PFSK-1 (cell line): ENCODE measurements around the gene MRFAP1L1.

Experiments used
- FOXP2 ChIP-seq: optimal IDR thresholded peaks from 2 replicates; pipeline ENCODE3; 2011; ENCODE audit warnings: borderline replicate concordance, control low read depth, inconsistent platforms; ENCODE audit not compliant: insufficient read depth; ENCODE audit errors: extremely low read length, extremely low read depth
- POLR2AphosphoS5 ChIP-seq: IDR thresholded peaks from 2 replicates; pipeline ENCODE4 v1.6.1; 2012; ENCODE audit warnings: low read depth, mild to moderate bottlenecking, control low read depth, low read length, moderate library complexity
- REST ChIP-seq, 2 experiments: IDR thresholded peaks; 2 replicates each; pipeline versions ENCODE4 v1.6.1 to v1.8.0; 2011 to 2012; ENCODE audit warnings: low read depth in 2 of 2, low read length in 2 of 2, control low read depth in 1 of 2, inconsistent platforms in 1 of 2, mild to moderate bottlenecking in 1 of 2, moderate library complexity in 1 of 2; ENCODE audit not compliant: insufficient read depth in 1 of 2
- SIN3A ChIP-seq: IDR thresholded peaks from 2 replicates; pipeline ENCODE4 v1.6.1; 2012; ENCODE audit warnings: mild to moderate bottlenecking, low read length, moderate library complexity, borderline replicate concordance; ENCODE audit not compliant: insufficient read depth
- TAF1 ChIP-seq: IDR thresholded peaks from 2 replicates; pipeline ENCODE4 v1.6.1; 2012; ENCODE audit warnings: low read length, control low read depth, borderline replicate concordance; ENCODE audit not compliant: insufficient read depth

MRFAP1L1 gene

GRCh38 chr4:6748286-6748685 is 38.6 kb upstream of the MRFAP1L1 start:
- TF ChIP-seq TAF1 (no peak), POLR2AphosphoS5 (no peak), FOXP2 (no peak), SIN3A (no peak), REST (IDR thresholded peaks at IDR 0.05; ENCODE audit: insufficient read depth in 1 of 2, low read depth in 2 of 2, low read length in 2 of 2) (no peak)

GRCh38 chr4:6747294-6748051 is 37.8 kb upstream of the MRFAP1L1 start:
- no peak for TF ChIP-seq FOXP2
- TF ChIP-seq REST (IDR thresholded peaks at IDR 0.05; ENCODE audit: insufficient read depth in 1 of 2, low read depth in 2 of 2, low read length in 2 of 2) = no peak
- TF ChIP-seq TAF1 = no peak
- no peak for TF ChIP-seq SIN3A
- TF ChIP-seq POLR2AphosphoS5 = no peak

- no peak for TF ChIP-seq TAF1
- TF ChIP-seq REST (IDR thresholded peaks at IDR 0.05; ENCODE audit: insufficient read depth in 1 of 2, low read depth in 2 of 2, low read length in 2 of 2) = no peak
- TF ChIP-seq SIN3A = no peak
- no peak for TF ChIP-seq POLR2AphosphoS5
Measured at GRCh38 chr4:6746721-6747293, 37.1 kb upstream of the MRFAP1L1 start.

GRCh38 chr4:6742989-6743388 is 33.3 kb upstream of the MRFAP1L1 start:
- TF ChIP-seq REST (IDR thresholded peaks at IDR 0.05; ENCODE audit: insufficient read depth in 1 of 2, low read depth in 2 of 2, low read length in 2 of 2) (no peak), SIN3A (no peak), FOXP2 (no peak), TAF1 (no peak), POLR2AphosphoS5 (no peak)
